Adipose tissue (tissue), 3 donors: ENCODE results near the gene FBXL16. TPM values are rescaled to one million over a fixed set of nuclear protein-coding genes. Genes with fewer than 3 reads are reported as not detected.

Source experiments
- H3K27ac ChIP-seq: one replicate; pipeline ENCODE4 v1.5.1; 2013; ENCODE audit warnings: low read depth, low read length
- WGBS, 3 donors: extraction: QIAGEN DNeasy Blood & Tissue Kit; methylation state at CpG; one replicate each; pipeline ENCODE4 v1.1.7; 2013; 5-methylcytosine and 5-hydroxymethylcytosine counted together
- polyA plus RNA-seq, 3 donors: library from polyadenylated mRNA; stranded (reverse); fragments of 200-250 nt; gene quantifications; one replicate each; pipeline ENCODE4 v1.2.3, GENCODE V29; 2013
- donor health status: healthy with polysubstance abuse.
- donor health status: Bipolar disorder and iron deficiency.
- donor health status: healthy.

The FBXL16 gene
- polyA plus RNA-seq, 3 donors = 0.22 to 2.5 (median 0.37) TPM

GRCh38 chr16:736936-737481 lies 31.4 kb upstream of the FBXL16 start:
- H3K27ac ChIP-seq = no peak overlapping the region
- 93 to 96% (median 96%) methylated on average over 29 of the region's 29 CpGs for WGBS, 3 donors

GRCh38 chr16:735982-736453 lies 30.4 kb upstream of the FBXL16 start:
- 87 to 89% (median 88%) methylated on average over 13 of the region's 13 CpGs for WGBS, 3 donors
- no peak overlapping the region for H3K27ac ChIP-seq

GRCh38 chr16:734981-735881 lies 29.6 kb upstream of the FBXL16 start:
- H3K27ac ChIP-seq = no peak overlapping the region
- 95 to 97% (median 95%) methylated on average over 22 to 25 of the region's 25 CpGs for WGBS, 3 donors

- 91 to 96% (median 94%) methylated on average over 49 of the region's 49 CpGs for WGBS, 3 donors
- H3K27ac ChIP-seq = no peak overlapping the region
These were observed 28.8 kb upstream of the FBXL16 start for GRCh38 chr16:734208-734980.

GRCh38 chr16:733382-734207 lies 28.0 kb upstream of the FBXL16 start:
- 79 to 86% (median 83%) methylated on average over 27 to 34 of the region's 34 CpGs for WGBS, 3 donors
- no peak overlapping the region for H3K27ac ChIP-seq

- 90 to 93% (median 91%) methylated on average over 13 of the region's 13 CpGs for WGBS, 3 donors
- H3K27ac ChIP-seq = no peak overlapping the region
These were observed 27.3 kb upstream of the FBXL16 start for GRCh38 chr16:732936-733335.

GRCh38 chr16:732332-732731 lies 26.7 kb upstream of the FBXL16 start:
- H3K27ac ChIP-seq = no peak overlapping the region

GRCh38 chr16:730666-731509 lies 25.3 kb upstream of the FBXL16 start:
- H3K27ac ChIP-seq = no peak overlapping the region
- WGBS, 3 donors = 87 to 91% (median 88%) methylated on average over 21 to 22 of the region's 22 CpGs

More at GRCh38 chr16:732332-732731, 26.7 kb upstream of the FBXL16 start:
- WGBS, 3 donors = 91 to 96% (median 95%) methylated on average over 12 of the region's 12 CpGs

- 88 to 89% (median 89%) methylated on average over 35 to 37 of the region's 37 CpGs for WGBS, 3 donors
- no peak overlapping the region for H3K27ac ChIP-seq
These were observed 24.4 kb upstream of the FBXL16 start for GRCh38 chr16:729768-730665.

- no peak overlapping the region for H3K27ac ChIP-seq
- 59 to 65% (median 64%) methylated on average over 49 to 55 of the region's 55 CpGs for WGBS, 3 donors
These were observed 23.5 kb upstream of the FBXL16 start for GRCh38 chr16:728890-729744.

- H3K27ac ChIP-seq = no peak overlapping the region
- 1 to 2% (median 1%) methylated on average over 42 to 80 of the region's 80 CpGs for WGBS, 3 donors
These were observed 22.7 kb upstream of the FBXL16 start for GRCh38 chr16:728131-728889.

GRCh38 chr16:727291-727977 lies 21.8 kb upstream of the FBXL16 start:
- H3K27ac ChIP-seq = no peak overlapping the region
- 1% methylated on average over 52 to 61 of the region's 61 CpGs for WGBS, 3 donors

- 2 to 3% (median 3%) methylated on average over 38 to 88 of the region's 88 CpGs for WGBS, 3 donors
- no peak within 1 kb of the TSS for H3K27ac ChIP-seq
These were observed 21.1 kb upstream of the FBXL16 start, which contains the start of the genes CCDC78 and HAGHL for GRCh38 chr16:726438-727290. TSS of gene CCDC78 (minus strand) at chr16:726443. CDS start at chr16:726367, 76 bp downstream. TSS of gene HAGHL (plus strand) at chr16:727106. CDS start at chr16:727510, 404 bp downstream.

- no peak overlapping the region for H3K27ac ChIP-seq
- 9 to 36% (median 20%) methylated on average over 9 of the region's 9 CpGs for WGBS, 3 donors
These were observed 20.5 kb upstream of the FBXL16 start for GRCh38 chr16:726188-726437.
